RWPE2 (cell line): ENCODE data around the gene P2RX4.
"Not testable (repeated sequence)": the region's sequence is repeated elsewhere in the genome, so short reads cannot be mapped to it uniquely, and the experiment has no call there.

Source experiments
- ATAC-seq: fragments of 200-7000 bp; cut with Tn5 transposase; 3 replicates; pipeline ENCODE4 v1.9.1; 2021; ENCODE audit warnings: low read depth
- DNase-seq: peaks from one replicate; pipeline ENCODE4 v3.0.0-alpha.2; 2020; ENCODE audit warnings: low spot score
- H3K27ac ChIP-seq: fragments of 450-650 bp; 2 replicates; pipeline ENCODE4 v1.5.1; 2017; ENCODE audit warnings: mild to moderate bottlenecking; ENCODE audit not compliant: poor library complexity, severe bottlenecking
- H3K27me3 ChIP-seq: fragments of 250-450 bp; sonication (Bioruptor Pico); 2 replicates; pipeline ENCODE4 v1.5.1; 2021; ENCODE audit warnings: mild to moderate bottlenecking, moderate library complexity; ENCODE audit not compliant: insufficient read depth, poor library complexity, severe bottlenecking
- H3K36me3 ChIP-seq: fragments of 250-450 bp; sonication (Bioruptor Pico); 2 replicates; pipeline ENCODE4 v1.5.1; 2020; ENCODE audit warnings: low read depth, mild to moderate bottlenecking, moderate library complexity
- H3K4me1 ChIP-seq: fragments of 250-450 bp; sonication (Bioruptor Pico); 2 replicates; pipeline ENCODE4 v1.5.1; 2021; ENCODE audit warnings: mild to moderate bottlenecking, moderate library complexity; ENCODE audit not compliant: insufficient read depth, poor library complexity, severe bottlenecking
- H3K4me3 ChIP-seq: fragments of 250-450 bp; sonication (Bioruptor Pico); 2 replicates; pipeline ENCODE4 v1.5.1; 2021; ENCODE audit warnings: mild to moderate bottlenecking, moderate library complexity; ENCODE audit not compliant: severe bottlenecking
- H3K9me3 ChIP-seq: fragments of 250-450 bp; sonication (Bioruptor Pico); 2 replicates; pipeline ENCODE4 v1.5.1; 2021; ENCODE audit warnings: mild to moderate bottlenecking, moderate library complexity; ENCODE audit not compliant: severe bottlenecking
- CTCF ChIP-seq: fragments of 450-650 bp; IDR thresholded peaks from one replicate; pipeline ENCODE4 v1.5.1; 2017; ENCODE audit warnings: mild to moderate bottlenecking, moderate library complexity; ENCODE audit not compliant: poor library complexity, severe bottlenecking

P2RX4 gene

GRCh38 chr12:121203482-121203881, 6.4 kb upstream of the P2RX4 start:
- H3K27ac ChIP-seq = no peak overlapping the region
- no peaks in the 10 kb centered on the region for H3K4me1 ChIP-seq
- H3K27me3 ChIP-seq = no peaks in the 10 kb centered on the region
- no peaks in the 10 kb centered on the region for H3K9me3 ChIP-seq
- DNase-seq = no peak
- H3K36me3 ChIP-seq = no peaks in the 10 kb centered on the region
- no peak overlapping the region for H3K4me3 ChIP-seq
- no peak for TF ChIP-seq CTCF
- no peak for ATAC-seq

- H3K9me3 ChIP-seq = no peaks in the 10 kb centered on the region
- no peaks in the 10 kb centered on the region for H3K27me3 ChIP-seq
- no peaks in the 10 kb centered on the region for H3K36me3 ChIP-seq
- no peaks in the 10 kb centered on the region for H3K4me1 ChIP-seq
- no peak overlapping the region for H3K27ac ChIP-seq
- no peak overlapping the region for H3K4me3 ChIP-seq
- ATAC-seq = no peak
- DNase-seq = no peak
- no peak for TF ChIP-seq CTCF
Observed at GRCh38 chr12:121205491-121205890, 4.4 kb upstream of the P2RX4 start.

- ATAC-seq, H3K4me3 ChIP-seq, H3K9me3 ChIP-seq: not testable (repeated sequence)
Observed at GRCh38 chr12:121208571-121208970, 1.4 kb upstream of the P2RX4 start.

GRCh38 chr12:121209221-121209620, 708 bp upstream of the P2RX4 start:
- Histone ChIP-seq H3K36me3 (no peaks in the 10 kb centered on the region), H3K4me3 (no peak overlapping the region), H3K27ac (no peak overlapping the region), H3K27me3 (no peaks in the 10 kb centered on the region), H3K4me1 (peaks cover under 1% of the 10 kb centered on the region), H3K9me3 (no peaks in the 10 kb centered on the region)
- ATAC-seq = no peak
- DNase-seq = no peak
- TF ChIP-seq CTCF = no peak

More at GRCh38 chr12:121208571-121208970, 1.4 kb upstream of the P2RX4 start:
- not testable (repeated sequence) for H3K36me3 ChIP-seq, H3K4me1 ChIP-seq, H3K27me3 ChIP-seq, DNase-seq, H3K27ac ChIP-seq

GRCh38 chr12:121212875-121213274, 2.9 kb downstream of the P2RX4 start:
- no peak for ATAC-seq
- TF ChIP-seq CTCF = no peak

More at GRCh38 chr12:121212875-121213274, 2.9 kb downstream of the P2RX4 start:
- H3K36me3 ChIP-seq = no peaks in the 10 kb centered on the region
- peaks cover 8% of the 10 kb centered on the region for H3K4me1 ChIP-seq
- no peak for DNase-seq
- no peak overlapping the region for H3K27ac ChIP-seq
- no peaks in the 10 kb centered on the region for H3K27me3 ChIP-seq
- no peaks in the 10 kb centered on the region for H3K9me3 ChIP-seq
- H3K4me3 ChIP-seq = no peak overlapping the region
